Left hindlimb (tissue), 1 donor: ENCODE data around the gene SLC30A9.

Experiments used
- DNase-seq: peaks from one replicate; pipeline ENCODE4 v3.0.0-alpha.2; 2018

SLC30A9 gene

GRCh38 chr4:42008011-42008786, 17.9 kb downstream of the SLC30A9 start:
- DNase-seq = no peak

- DNase-seq = no peak
These were observed 25.1 kb downstream of the SLC30A9 start for GRCh38 chr4:42015438-42015837.

- DNase-seq = no peak
These were observed 28.1 kb downstream of the SLC30A9 start for GRCh38 chr4:42018451-42018850.

- no peak for DNase-seq
These were observed 58.1 kb downstream of the SLC30A9 start for GRCh38 chr4:42048394-42048793.

- no peak for DNase-seq
These were observed 60.4 kb downstream of the SLC30A9 start for GRCh38 chr4:42050516-42051249.

- DNase-seq = no peak
These were observed 76.1 kb downstream of the SLC30A9 start for GRCh38 chr4:42066402-42066801.

- no peak for DNase-seq
These were observed 76.9 kb downstream of the SLC30A9 start for GRCh38 chr4:42067264-42067663.

- DNase-seq = no peak
These were observed 80.1 kb downstream of the SLC30A9 start for GRCh38 chr4:42070463-42070862.

GRCh38 chr4:42074294-42074693, 84.0 kb downstream of the SLC30A9 start:
- DNase-seq = no peak

- DNase-seq = no peak
These were observed 88.0 kb downstream of the SLC30A9 start for GRCh38 chr4:42078184-42078801.

- no peak for DNase-seq
These were observed 90.0 kb downstream of the SLC30A9 start for GRCh38 chr4:42080306-42080705.

GRCh38 chr4:42083816-42084215, 93.5 kb downstream of the SLC30A9 start:
- no peak for DNase-seq

GRCh38 chr4:42088386-42088785, 98.1 kb downstream of the SLC30A9 start:
- no peak for DNase-seq

- DNase-seq = no peak
These were observed 111.2 kb downstream of the SLC30A9 start for GRCh38 chr4:42101446-42101975.

GRCh38 chr4:42104521-42104920, 114.2 kb downstream of the SLC30A9 start:
- no peak for DNase-seq

- DNase-seq = no peak
These were observed 122.5 kb downstream of the SLC30A9 start for GRCh38 chr4:42112846-42113245.

- DNase-seq = no peak
These were observed 129.6 kb downstream of the SLC30A9 start for GRCh38 chr4:42119886-42120285.

- no peak for DNase-seq
These were observed 131.9 kb downstream of the SLC30A9 start for GRCh38 chr4:42122237-42122636.

GRCh38 chr4:42123071-42123644, 132.8 kb downstream of the SLC30A9 start:
- DNase-seq = no peak

GRCh38 chr4:42132099-42132498, 141.8 kb downstream of the SLC30A9 start:
- no peak for DNase-seq

- DNase-seq = no peak
These were observed 142.7 kb downstream of the SLC30A9 start for GRCh38 chr4:42133006-42133405.

GRCh38 chr4:42136371-42136770, 146.0 kb downstream of the SLC30A9 start:
- no peak for DNase-seq
